PFSK-1 (cell line): ENCODE measurements around the gene ANTXR1.

Experiments used
- POLR2AphosphoS5 ChIP-seq: IDR thresholded peaks from 2 replicates; pipeline ENCODE4 v1.6.1; 2012; ENCODE audit warnings: low read depth, mild to moderate bottlenecking, control low read depth, low read length, moderate library complexity
- TF ChIP-seq, protein P1 (sequence below), 2 experiments: IDR thresholded peaks; 2 replicates each; pipeline versions ENCODE4 v1.6.1 to v1.8.0; 2011 to 2012; ENCODE audit warnings: low read depth in 2 of 2, low read length in 2 of 2, control low read depth in 1 of 2, inconsistent platforms in 1 of 2, mild to moderate bottlenecking in 1 of 2, moderate library complexity in 1 of 2; ENCODE audit not compliant: insufficient read depth in 1 of 2

GRCh38 chr2:69210385-69210784, 197.4 kb downstream of the ANTXR1 start:
- TF ChIP-seq, protein P1, sequence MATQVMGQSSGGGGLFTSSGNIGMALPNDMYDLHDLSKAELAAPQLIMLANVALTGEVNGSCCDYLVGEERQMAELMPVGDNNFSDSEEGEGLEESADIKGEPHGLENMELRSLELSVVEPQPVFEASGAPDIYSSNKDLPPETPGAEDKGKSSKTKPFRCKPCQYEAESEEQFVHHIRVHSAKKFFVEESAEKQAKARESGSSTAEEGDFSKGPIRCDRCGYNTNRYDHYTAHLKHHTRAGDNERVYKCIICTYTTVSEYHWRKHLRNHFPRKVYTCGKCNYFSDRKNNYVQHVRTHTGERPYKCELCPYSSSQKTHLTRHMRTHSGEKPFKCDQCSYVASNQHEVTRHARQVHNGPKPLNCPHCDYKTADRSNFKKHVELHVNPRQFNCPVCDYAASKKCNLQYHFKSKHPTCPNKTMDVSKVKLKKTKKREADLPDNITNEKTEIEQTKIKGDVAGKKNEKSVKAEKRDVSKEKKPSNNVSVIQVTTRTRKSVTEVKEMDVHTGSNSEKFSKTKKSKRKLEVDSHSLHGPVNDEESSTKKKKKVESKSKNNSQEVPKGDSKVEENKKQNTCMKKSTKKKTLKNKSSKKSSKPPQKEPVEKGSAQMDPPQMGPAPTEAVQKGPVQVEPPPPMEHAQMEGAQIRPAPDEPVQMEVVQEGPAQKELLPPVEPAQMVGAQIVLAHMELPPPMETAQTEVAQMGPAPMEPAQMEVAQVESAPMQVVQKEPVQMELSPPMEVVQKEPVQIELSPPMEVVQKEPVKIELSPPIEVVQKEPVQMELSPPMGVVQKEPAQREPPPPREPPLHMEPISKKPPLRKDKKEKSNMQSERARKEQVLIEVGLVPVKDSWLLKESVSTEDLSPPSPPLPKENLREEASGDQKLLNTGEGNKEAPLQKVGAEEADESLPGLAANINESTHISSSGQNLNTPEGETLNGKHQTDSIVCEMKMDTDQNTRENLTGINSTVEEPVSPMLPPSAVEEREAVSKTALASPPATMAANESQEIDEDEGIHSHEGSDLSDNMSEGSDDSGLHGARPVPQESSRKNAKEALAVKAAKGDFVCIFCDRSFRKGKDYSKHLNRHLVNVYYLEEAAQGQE (IDR thresholded peaks at IDR 0.05; ENCODE audit: insufficient read depth in 1 of 2, low read depth in 2 of 2, low read length in 2 of 2): no peak
- no peak for TF ChIP-seq POLR2AphosphoS5
